IMR-90 (cell line): Measurements from ENCODE around the gene SLC2A3. TPM values are rescaled to one million over a fixed set of nuclear protein-coding genes. Genes with fewer than 3 reads are reported as not detected.

Source experiments
- ATAC-seq: fragments of 200-7000 bp; cut with Tn5 transposase; 2 replicates; pipeline ENCODE4 v1.9.1; 2020; ENCODE audit warnings: low read depth, mild to moderate bottlenecking, moderate library complexity
- BruUV-seq: library from RNA; stranded (reverse); fragments of 400-500 nt; replicated peaks from 2 replicates; lab custom pipeline; 2021; lab: Mats Ljungman, UMichigan
- CTCF ChIA-PET: fragments of 300-600 bp; formaldehyde crosslinking; extraction: SDS; loops from one replicate; lab custom pipeline; 2021; ENCODE audit warnings: antibody characterized with exemption; lab: Yijun Ruan, JAX
- POLR2A ChIA-PET: fragments of 300-600 bp; sonication (Branson Sonifier 250); formaldehyde crosslinking; loops from one replicate; lab custom pipeline; 2022; ENCODE audit warnings: antibody characterized with exemption; ENCODE audit not compliant: unreplicated experiment; lab: Charles Lee
- DNase-seq: peaks from one replicate; pipeline ENCODE4 v3.0.0; 2013
- H2AFZ ChIP-seq: replicated peaks from 2 replicates; pipeline ENCODE3; 2013; ENCODE audit warnings: low read length, mild to moderate bottlenecking; ENCODE audit not compliant: poor library complexity
- H2AK5ac ChIP-seq: 2 replicates; pipeline ENCODE4 v1.6.1; 2013; ENCODE audit warnings: low read depth, low read length, inconsistent platforms
- H2AK9ac ChIP-seq: replicated peaks from 2 replicates; pipeline ENCODE3; 2013; ENCODE audit warnings: mild to moderate bottlenecking, low read depth, low read length, moderate library complexity; ENCODE audit not compliant: poor library complexity
- H2BK120ac ChIP-seq: 2 replicates; pipeline ENCODE4 v1.6.1; 2013; ENCODE audit warnings: low read depth, low read length, inconsistent platforms
- H2BK15ac ChIP-seq: 3 replicates; pipeline ENCODE4 v1.6.1; 2013; ENCODE audit warnings: low read depth, low read length, inconsistent platforms
- H2BK20ac ChIP-seq: 2 replicates; pipeline ENCODE4 v1.6.1; 2013; ENCODE audit warnings: low read depth, mild to moderate bottlenecking, inconsistent platforms, low read length, moderate library complexity
- H2BK5ac ChIP-seq: 2 replicates; pipeline ENCODE4 v1.6.1; 2013; ENCODE audit warnings: mild to moderate bottlenecking, low read depth, low read length, inconsistent platforms; ENCODE audit not compliant: poor library complexity, severe bottlenecking
- H3K14ac ChIP-seq: replicated peaks from 2 replicates; pipeline ENCODE4 v1.6.1; 2013; ENCODE audit warnings: low read depth, low read length, inconsistent platforms
- H3K18ac ChIP-seq: 2 replicates; pipeline ENCODE4 v1.6.1; 2013; ENCODE audit warnings: low read depth, low read length, control low read depth
- H3K23ac ChIP-seq: 2 replicates; pipeline ENCODE4 v1.6.1; 2013; ENCODE audit warnings: low read depth, low read length, inconsistent platforms
- H3K27ac ChIP-seq: 2 replicates; pipeline ENCODE4 v1.5.1; 2013; ENCODE audit warnings: mild to moderate bottlenecking, control low read depth, low read length; ENCODE audit not compliant: insufficient read depth
- H3K27me3 ChIP-seq: 2 replicates; pipeline ENCODE4 v1.6.1; 2013; ENCODE audit warnings: low read length; ENCODE audit not compliant: control insufficient read depth, insufficient read depth
- H3K36me3 ChIP-seq: 2 replicates; pipeline ENCODE4 v1.6.1; 2013; ENCODE audit warnings: low read length, mixed read lengths; ENCODE audit not compliant: control insufficient read depth, insufficient read depth
- H3K4ac ChIP-seq: 2 replicates; pipeline ENCODE4 v1.6.1; 2013; ENCODE audit warnings: low read depth, low read length, inconsistent platforms
- H3K4me1 ChIP-seq: 2 replicates; pipeline ENCODE4 v1.6.1; 2013; ENCODE audit warnings: low read length, mixed read lengths; ENCODE audit not compliant: control insufficient read depth, insufficient read depth
- H3K4me2 ChIP-seq: 2 replicates; pipeline ENCODE4 v1.6.1; 2013; ENCODE audit warnings: low read depth, mild to moderate bottlenecking, control low read depth, low read length, moderate library complexity
- H3K4me3 ChIP-seq: 2 replicates; pipeline ENCODE4 v1.5.1; 2013; ENCODE audit warnings: low read depth, mild to moderate bottlenecking, control low read depth, low read length, moderate library complexity; ENCODE audit not compliant: insufficient read depth
- H3K56ac ChIP-seq: 2 replicates; pipeline ENCODE4 v1.6.1; 2013; ENCODE audit warnings: low read length, inconsistent platforms; ENCODE audit not compliant: insufficient read depth; ENCODE audit errors: extremely low read depth
- H3K79me1 ChIP-seq, 2 experiments: 2 replicates each; pipeline ENCODE4 v1.6.1; 2013; ENCODE audit warnings: low read length in 2 of 2, inconsistent platforms in 1 of 2, low read depth in 1 of 2
- H3K9ac ChIP-seq: 2 replicates; pipeline ENCODE4 v1.6.1; 2013; ENCODE audit warnings: low read depth, low read length, control low read depth
- H3K9me1 ChIP-seq: 2 replicates; pipeline ENCODE4 v1.6.1; 2013; ENCODE audit warnings: low read length, inconsistent platforms; ENCODE audit not compliant: insufficient read depth
- H3K9me3 ChIP-seq: 2 replicates; pipeline ENCODE4 v1.6.1; 2013; ENCODE audit warnings: low read length; ENCODE audit not compliant: control insufficient read depth, insufficient read depth
- H4K20me1 ChIP-seq: 2 replicates; pipeline ENCODE4 v1.6.1; 2013; ENCODE audit warnings: low read length, inconsistent platforms; ENCODE audit not compliant: insufficient read depth
- H4K5ac ChIP-seq: 2 replicates; pipeline ENCODE4 v1.6.1; 2013; ENCODE audit warnings: mild to moderate bottlenecking, low read depth, low read length, control low read depth
- H4K8ac ChIP-seq, 2 experiments: 2 replicates each; pipeline ENCODE4 v1.6.1; 2013; ENCODE audit warnings: low read depth in 2 of 2, low read length in 2 of 2, control low read depth in 1 of 2, inconsistent platforms in 1 of 2
- H4K91ac ChIP-seq: 2 replicates; pipeline ENCODE4 v1.6.1; 2013; ENCODE audit warnings: low read depth, low read length, inconsistent platforms; ENCODE audit not compliant: insufficient read depth
- MXI1 ChIP-seq: IDR thresholded peaks from 2 replicates; pipeline ENCODE4 v1.6.1; 2012; ENCODE audit warnings: low read depth, mild to moderate bottlenecking, low read length, moderate library complexity, borderline replicate concordance
- NFE2L2 ChIP-seq: fragments of 150-350 bp; IDR thresholded peaks from 2 replicates; pipeline ENCODE4 v1.6.1; 2016; ENCODE audit warnings: low read depth, mild to moderate bottlenecking, low read length
- POLR2A ChIP-seq: IDR thresholded peaks from 2 replicates; pipeline ENCODE4 v1.6.1; 2012; ENCODE audit warnings: mild to moderate bottlenecking, low read depth, low read length
- RFX5 ChIP-seq: IDR thresholded peaks from 2 replicates; pipeline ENCODE4 v1.8.0; 2012; ENCODE audit warnings: low read depth, mild to moderate bottlenecking, low read length, moderate library complexity
- SMC3 ChIP-seq: fragments of 150-350 bp; IDR thresholded peaks from 2 replicates; pipeline ENCODE4 v1.6.1; 2016; ENCODE audit warnings: low read depth, mild to moderate bottlenecking, antibody characterized with exemption, low read length, moderate library complexity
- WGBS, 2 experiments: methylation state at CpG; one replicate each; pipeline versions ENCODE4 v1.1.5 to v1.1.7; 2013; ENCODE audit warnings: missing lambda C conversion rate in 2 of 2; ENCODE audit not compliant: insufficient read length in 1 of 2; ENCODE audit errors: extremely low coverage in 2 of 2; 5-methylcytosine and 5-hydroxymethylcytosine counted together
- dilution Hi-C: fragments of 300-500 bp; cut with HindIII; formaldehyde crosslinking; loops from one replicate; pipeline ENCODE4 v1.14.3; 2018; ENCODE audit warnings: low sequenced_read_pairs; ENCODE audit not compliant: unreplicated experiment
- in situ Hi-C: fragments of 300-500 bp; cut with MboI; formaldehyde crosslinking; loops from 3 replicates; pipeline ENCODE4 v1.14.3; 2019; ENCODE audit warnings: low sequenced_read_pairs, inconsistent platforms, mixed read lengths
- intact Hi-C: fragments of 100-400 bp; cut with micrococcal nuclease; formaldehyde crosslinking; loops from 2 replicates; pipeline ENCODE4 v1.10.0; 2022
- polyA plus RNA-seq, 3 experiments: library from polyadenylated mRNA; depleted of rRNA; stranded (reverse); fragments of >200 nt; gene quantifications; 2 replicates each; pipeline ENCODE4 v1.2.3, GENCODE V29; 2012; ENCODE audit warnings: low replicate concordance in 1 of 3
- total RNA-seq: library from RNA; depleted of rRNA; stranded (reverse); fragments of >200 nt; gene quantifications from 2 replicates; pipeline ENCODE4 v1.2.3, GENCODE V29; 2012
- TF ChIP-seq, protein P1 (sequence below): fragments of 150-350 bp; IDR thresholded peaks from 2 replicates; pipeline ENCODE4 v1.6.1; 2016; ENCODE audit warnings: low read depth, mild to moderate bottlenecking, low read length, moderate library complexity, borderline replicate concordance
- TF ChIP-seq, protein P2 (sequence below): fragments of 150-350 bp; IDR thresholded peaks from 2 replicates; pipeline ENCODE4 v1.6.1; 2017; ENCODE audit warnings: mild to moderate bottlenecking, antibody characterized with exemption, low read length, low read depth

SLC2A3 gene
- total and polyA plus RNA-seq, 2 of the 4 experiments (the other 2 are of a cell fraction) = 46.1 to 54.8 TPM

DNA sequence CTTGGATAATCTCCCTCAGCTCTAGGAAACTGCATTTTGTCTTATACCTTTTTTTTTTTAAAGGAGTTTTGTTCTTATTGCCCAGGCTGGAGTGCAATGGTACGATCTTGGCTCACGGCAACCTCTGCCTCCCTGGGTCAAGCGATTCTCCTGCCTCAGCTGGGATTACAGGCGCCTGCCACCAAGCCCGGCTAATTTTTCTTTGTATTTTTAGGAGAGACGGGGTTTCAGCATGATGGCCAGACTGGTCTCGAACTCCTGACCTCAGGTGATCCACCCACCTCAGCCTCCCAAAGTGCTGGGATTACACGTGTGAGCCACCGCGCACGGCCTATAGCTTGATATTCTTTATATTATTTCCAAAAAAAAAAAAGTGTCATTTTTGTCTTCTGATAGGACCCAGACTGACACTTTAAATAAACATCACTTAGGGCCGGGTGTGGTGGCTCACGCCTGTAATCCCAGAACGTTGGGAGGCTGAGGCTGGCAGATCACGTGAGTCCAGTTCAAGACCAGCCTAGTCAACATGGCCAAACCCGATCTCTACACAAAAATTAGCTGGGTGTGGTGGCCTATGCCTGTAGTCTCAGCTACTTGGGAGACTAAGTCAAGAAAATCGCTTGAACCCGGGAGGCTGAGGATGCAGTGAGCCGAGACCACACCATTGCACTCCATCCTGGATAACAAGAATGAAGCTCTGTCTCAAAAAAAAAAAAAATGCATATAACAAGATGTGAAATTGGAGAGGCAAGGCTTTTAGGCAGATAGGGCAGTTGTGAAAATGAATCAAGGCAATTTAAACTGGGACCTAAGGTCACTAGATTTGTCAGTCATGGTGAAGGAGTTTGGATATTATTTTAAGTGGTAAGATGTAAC, 18.4 kb downstream of the SLC2A3 start:
- Histone ChIP-seq H4K20me1 (peaks cover 32% of the 10 kb centered on the region), H3K4me3 (no peak overlapping the region), H2AK9ac (no peak overlapping the region), H2BK20ac (no peak overlapping the region), H4K8ac (no peak overlapping the region), H3K79me1 (peaks cover 4 to 15% of the 10 kb centered on the region in 2 experiments; a peak in 3 of 4 replicates), H3K4ac (no peak overlapping the region), H2BK120ac (no peak overlapping the region), H3K9me1 (no peaks in the 10 kb centered on the region), H3K18ac (no peak overlapping the region), H3K14ac (no peak overlapping the region), H3K4me1 (peaks cover 2% of the 10 kb centered on the region; the same call in 1 of the 2 replicates), H3K36me3 (peaks cover 28% of the 10 kb centered on the region), H3K27me3 (no peaks in the 10 kb centered on the region), H2BK5ac (no peak overlapping the region), H2AFZ (no peak overlapping the region), H3K4me2 (no peak overlapping the region), H3K9me3 (no peaks in the 10 kb centered on the region), H3K27ac (no peak overlapping the region), H2AK5ac (no peak overlapping the region), H4K5ac (no peak overlapping the region), H3K56ac (no peak overlapping the region), H4K91ac (no peak overlapping the region), H3K9ac (no peak overlapping the region), H3K23ac (no peak overlapping the region), H2BK15ac (no peak overlapping the region)
- no TSS peak for BruUV-seq
- ChIA-PET POLR2A (interaction anchor here (0.6 kb wide), 1 partner anchor 19 kb away, joined by 3 read pairs; no protein-coding TSS in a partner anchor), CTCF (interaction anchor here (0.6 to 0.7 kb wide), 2 partner anchors 78 to 544 kb away, joined by 3 read pairs; no protein-coding TSS in a partner anchor)
- WGBS, 2 experiments = no CpG with 5 or more reads among the region's 19 CpGs
- TF ChIP-seq, protein P1, sequence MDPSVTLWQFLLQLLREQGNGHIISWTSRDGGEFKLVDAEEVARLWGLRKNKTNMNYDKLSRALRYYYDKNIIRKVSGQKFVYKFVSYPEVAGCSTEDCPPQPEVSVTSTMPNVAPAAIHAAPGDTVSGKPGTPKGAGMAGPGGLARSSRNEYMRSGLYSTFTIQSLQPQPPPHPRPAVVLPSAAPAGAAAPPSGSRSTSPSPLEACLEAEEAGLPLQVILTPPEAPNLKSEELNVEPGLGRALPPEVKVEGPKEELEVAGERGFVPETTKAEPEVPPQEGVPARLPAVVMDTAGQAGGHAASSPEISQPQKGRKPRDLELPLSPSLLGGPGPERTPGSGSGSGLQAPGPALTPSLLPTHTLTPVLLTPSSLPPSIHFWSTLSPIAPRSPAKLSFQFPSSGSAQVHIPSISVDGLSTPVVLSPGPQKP = no peak
- no peak for TF ChIP-seq NFE2L2
- no peak; the same call in 1 of the 2 replicates for TF ChIP-seq POLR2A
- no peak for TF ChIP-seq MXI1
- no peak for TF ChIP-seq RFX5
- TF ChIP-seq, protein P2, sequence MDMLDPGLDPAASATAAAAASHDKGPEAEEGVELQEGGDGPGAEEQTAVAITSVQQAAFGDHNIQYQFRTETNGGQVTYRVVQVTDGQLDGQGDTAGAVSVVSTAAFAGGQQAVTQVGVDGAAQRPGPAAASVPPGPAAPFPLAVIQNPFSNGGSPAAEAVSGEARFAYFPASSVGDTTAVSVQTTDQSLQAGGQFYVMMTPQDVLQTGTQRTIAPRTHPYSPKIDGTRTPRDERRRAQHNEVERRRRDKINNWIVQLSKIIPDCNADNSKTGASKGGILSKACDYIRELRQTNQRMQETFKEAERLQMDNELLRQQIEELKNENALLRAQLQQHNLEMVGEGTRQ = no peak
- TF ChIP-seq SMC3 = no peak
- DNase-seq (no peak), ATAC-seq (no peak)
- intact Hi-C loops = no loop called here
- in situ Hi-C loops = no loop called here
- dilution Hi-C loops = no loop called here
